GM19397 (cell line): ENCODE data around the gene SMIM32.

ENCODE experiments used
- ATAC-seq: cut with Tn5 transposase; IDR thresholded peaks from one replicate; pipeline ENCODE4 v1.9.1; 2021; ENCODE audit warnings: mild to moderate bottlenecking, moderate library complexity; ENCODE audit not compliant: unreplicated experiment

The SMIM32 gene

DNA sequence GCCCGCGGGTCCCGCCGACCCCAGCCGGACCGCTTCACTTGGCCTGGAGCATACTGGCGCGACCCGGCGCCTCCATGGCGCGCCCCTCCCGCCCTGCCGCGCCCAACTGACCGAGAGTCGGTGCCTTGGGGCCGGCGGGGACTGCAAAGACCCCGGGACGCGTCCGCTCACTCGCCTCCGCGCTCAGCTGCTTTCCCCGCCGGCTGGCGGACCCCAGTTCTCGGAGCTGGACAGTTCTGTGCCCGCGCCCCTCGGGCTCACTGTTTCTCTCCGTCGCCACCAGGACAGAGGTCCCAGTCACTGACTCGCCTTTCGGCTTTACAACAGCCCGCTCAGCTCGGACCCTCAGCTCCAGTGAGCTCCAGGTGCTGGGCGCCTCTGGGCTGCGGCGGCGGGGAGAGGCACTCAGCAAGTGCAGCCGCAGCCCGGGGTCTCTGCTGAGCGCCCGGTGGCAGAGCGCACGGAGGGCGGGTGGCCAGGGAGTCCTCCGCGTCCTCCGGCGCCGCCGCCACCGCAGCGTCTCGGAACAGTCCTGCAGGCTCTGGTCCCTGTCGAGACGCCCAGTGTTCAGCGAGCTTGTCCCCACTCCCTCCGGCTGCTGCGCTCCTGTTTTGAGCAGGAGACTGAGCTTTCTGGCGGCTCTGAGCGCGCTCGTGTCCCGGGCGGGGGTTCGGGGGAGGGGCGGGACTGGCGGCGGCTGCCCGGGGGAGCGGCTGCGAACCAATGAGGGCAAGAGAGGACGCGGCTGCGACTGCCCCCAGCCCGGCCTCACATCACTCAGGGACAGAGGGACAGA is at the start of gene SMIM32:
SMIM32 (minus strand) TSS at position 637 of the 796 bp plus-strand sequence. CDS start 638 bp downstream, outside the sequence.
- ATAC-seq, result no peak

DNA sequence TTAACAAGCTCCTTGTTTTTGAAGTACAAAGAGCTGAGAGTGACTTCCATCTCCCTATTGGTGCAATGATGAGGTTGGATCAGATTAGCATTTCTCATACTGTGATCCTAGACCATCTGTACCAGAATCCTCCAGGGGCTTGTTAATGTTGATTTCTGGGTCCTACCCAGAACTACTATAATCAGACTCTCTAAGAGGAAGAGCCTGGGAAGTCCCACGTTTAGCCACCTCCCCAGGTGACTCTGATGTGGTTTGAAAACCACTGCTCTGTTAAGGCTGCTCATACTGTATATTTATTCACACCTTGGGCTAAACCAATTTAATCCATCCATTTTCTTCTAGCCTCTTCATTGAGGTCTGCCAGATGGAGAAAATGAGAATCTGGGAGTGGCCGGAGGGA is 49.6 kb upstream of the SMIM32 start:
- ATAC-seq, result no peak

DNA sequence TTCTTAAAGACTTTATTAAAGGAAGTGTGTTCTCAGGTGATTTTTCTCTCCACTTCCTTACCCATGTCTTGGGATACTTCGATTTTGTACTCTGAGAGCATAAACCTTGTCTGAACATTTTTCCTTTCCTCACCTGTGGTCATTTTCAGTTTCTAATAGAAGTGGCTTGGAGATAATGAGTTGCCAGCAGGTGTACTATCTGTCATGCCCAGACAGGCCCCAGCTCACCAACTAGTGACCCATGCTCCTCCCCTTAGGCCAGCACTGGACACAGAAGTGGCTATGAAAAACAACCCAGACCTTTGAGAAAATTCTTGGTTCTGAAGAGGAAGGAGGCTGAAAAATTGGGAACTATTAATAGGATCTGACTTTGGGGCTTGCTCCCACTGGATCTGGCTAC is 49.2 kb upstream of the SMIM32 start:
- ATAC-seq, result no peak

DNA sequence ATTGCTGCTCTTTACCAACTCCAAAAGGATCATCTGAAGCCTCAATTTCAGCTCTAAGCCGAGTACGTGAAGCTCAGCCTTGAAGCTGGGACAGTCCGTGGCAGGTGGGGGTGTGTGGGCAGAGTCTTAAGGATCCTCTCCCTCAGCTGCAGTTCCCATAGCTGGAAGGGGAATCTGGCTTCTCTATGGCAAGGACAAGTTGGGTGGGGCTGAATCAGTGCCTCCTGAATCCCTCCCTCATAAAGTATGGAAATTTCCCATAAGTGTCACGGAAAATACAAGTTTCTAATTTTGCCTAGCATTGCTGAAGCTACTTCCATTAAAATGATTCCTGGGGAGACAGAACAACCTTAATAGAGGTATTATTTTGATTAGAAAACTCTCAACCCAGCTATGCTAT is 47.9 kb upstream of the SMIM32 start:
- no peak for ATAC-seq

DNA sequence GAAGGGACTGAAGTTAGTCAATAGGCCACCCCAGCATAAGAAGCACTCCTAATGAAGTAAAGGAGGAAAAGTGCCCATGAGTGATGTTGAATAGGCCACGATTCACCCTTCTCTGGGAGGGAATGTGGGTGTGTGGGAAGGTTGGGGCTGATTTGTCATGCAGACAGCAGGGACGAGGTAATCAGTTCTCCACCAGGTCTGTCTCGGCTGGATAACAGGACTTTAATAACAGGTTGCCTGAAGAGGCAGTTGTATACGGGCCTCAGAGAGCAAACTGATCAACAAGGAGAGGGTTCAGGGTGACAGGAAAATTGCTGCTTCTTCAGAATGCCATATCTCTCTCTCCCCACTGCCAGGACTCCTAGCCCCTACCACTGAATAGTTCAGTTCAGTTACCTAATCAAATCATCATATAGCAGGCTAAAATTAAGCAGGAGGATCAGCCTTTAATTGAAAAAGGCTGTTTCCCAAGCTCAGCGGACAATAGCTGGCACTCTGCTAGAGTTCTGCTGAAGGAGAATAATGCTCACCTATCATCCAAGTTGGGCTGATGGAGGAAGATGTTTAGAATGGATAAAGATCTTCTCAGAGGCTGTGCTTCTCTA is 43.6 kb upstream of the SMIM32 start:
- no peak for ATAC-seq

DNA sequence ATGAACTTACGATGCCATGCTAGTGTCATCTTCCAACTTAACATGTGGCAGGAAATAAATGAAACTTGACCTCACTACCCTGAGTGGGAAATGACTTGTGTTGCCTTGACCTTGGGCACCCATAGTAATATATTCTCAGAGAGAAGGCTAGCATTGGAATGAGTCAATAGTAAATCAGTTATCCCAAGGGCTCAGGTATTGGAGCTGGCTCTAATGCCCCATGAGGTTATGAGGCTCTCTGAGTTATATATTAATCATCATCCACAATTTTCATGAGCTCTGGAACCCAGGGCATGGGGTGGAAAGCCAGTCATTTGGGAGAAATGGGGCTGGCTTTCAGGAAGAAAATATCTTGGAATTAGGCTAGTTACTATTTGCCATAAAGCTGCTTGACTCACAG is 42.4 kb upstream of the SMIM32 start:
- ATAC-seq, result no peak

DNA sequence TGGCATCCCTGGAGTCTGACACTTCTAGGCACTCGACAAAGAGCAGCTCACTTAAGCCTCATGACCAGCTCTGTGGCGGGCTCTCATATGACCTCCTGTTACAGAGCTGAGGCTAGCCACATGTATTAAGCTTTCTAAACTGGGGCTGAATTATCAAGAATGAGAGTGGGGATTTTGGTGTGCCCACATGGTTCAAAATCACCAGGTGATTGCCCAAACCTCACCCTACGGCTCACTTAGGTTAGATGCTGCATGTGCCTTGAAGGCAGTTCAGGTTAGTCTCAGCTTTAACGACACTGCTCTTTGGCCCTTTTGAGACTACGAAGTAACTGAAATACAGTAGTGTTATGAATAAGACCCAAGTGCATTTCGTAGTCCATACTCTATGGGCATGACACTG is 39.4 kb upstream of the SMIM32 start:
- peak; percentile 53 for ATAC-seq

DNA sequence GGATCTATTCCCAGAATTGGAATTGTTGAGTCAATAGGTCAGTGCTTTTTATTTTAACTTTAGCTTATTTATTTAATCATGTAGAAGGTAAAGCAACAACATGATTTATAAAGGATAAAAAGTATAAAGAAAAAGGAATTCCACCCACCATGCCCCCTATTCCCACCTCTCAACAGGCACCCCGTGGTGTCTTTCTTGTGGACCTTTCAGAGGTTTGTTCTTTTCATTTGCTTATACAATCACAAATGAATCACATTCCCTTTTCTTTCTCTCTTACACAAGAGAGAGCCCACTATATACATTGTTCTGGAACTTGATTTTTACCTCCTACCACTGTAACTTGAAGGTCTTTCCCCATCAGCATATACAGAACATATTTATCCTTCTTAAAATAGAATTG is 37.2 kb upstream of the SMIM32 start:
- ATAC-seq, result no peak

DNA sequence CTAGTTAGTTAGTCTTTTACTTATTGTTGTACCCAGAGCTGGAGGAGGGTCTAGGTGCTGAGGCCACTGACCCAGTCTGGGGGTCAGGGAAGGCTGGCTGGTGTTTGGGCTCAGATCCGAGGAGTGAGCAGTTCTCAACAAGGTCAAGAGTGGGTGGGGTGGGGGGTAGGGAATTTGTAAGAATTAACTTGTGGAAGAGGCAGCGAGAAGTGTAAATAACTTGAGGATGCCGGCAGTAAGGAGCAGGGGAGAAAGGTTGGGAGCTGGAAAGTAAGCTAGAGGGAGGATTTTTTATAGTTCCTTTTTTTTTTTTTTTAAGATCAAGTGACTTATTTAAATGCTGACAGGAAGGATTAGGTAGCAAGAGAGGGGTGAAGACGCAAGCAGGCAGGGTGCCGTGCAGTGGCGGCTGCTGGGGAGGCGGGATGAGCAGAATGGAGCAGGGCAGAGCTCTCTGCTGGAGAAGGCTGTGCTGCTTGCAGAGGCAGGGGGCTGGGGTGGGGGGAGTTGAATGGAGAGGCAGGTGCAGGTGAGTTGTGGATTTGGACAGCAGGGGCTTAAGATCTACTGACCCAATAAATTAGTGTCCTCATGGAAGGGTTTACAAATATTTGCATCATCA is 35.3 kb upstream of the SMIM32 start:
- ATAC-seq, result no peak

DNA sequence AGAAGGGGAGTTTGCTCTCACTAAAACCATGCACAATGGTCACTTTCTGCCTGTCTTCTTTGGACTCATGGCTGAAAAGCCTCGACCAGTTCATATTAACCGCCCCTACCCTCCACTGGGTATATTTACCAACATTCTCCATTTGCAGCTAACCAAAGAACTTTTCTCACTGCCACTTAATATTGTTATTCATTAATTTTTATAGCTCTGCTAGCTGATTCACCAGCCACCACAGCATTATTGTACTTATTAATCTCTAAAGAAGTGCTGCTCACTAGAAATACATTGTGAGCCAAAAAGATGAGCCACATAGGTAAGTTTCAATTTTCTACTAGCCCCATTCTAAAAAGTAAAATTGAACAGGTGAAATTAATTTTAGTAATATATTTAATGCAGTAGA is 33.4 kb upstream of the SMIM32 start:
- ATAC-seq, result no peak

DNA sequence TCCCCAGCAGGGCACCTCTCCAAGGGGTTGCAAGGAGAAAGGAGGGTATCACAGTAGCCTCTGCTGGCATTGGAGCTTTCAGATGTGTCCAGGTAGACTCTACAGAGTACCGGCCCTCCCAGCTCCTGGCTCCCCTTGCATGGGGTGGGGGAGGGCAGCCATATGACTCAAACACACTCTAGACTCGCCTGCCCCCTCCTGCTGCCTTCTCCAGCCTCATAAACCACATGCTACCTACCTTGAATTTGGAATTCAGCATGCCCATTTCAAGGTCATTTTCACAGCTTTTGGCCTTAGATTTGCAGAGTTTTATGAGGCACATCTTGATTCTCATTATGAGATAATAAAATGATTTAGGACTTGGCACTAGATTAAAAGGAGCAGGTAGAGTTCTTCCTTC is 32.8 kb upstream of the SMIM32 start:
- ATAC-seq, result no peak

DNA sequence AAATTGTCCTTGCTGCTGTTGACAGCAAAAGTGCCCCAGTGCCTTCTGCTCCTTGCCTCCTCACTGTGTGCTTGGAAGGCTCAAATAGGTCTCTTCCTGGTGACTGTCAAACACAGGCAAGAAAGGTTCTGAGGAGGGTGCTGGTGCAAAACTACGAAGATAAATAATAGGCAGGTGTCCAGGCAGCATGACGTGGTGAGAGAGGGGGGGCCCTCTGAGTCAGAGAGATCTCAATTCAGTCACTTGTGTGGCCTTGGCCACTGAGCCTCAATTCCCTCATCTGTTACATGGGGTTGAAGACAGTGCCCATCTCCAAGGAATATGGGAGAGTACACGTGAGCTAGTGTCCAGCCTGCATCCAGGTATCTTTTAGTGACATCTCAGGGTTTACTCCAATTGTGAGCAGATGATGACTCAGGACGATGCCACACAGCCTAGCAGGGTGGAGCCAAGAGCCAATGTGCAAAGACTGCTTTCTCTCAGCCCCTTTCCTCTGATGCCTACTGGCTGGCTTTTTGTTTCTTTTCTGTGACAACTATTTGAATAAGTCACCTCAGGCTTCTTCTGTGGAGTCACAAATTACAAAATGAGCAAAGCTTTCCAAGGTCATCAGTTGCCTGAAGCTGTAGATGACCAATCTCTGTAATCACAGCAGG is 29.7 kb upstream of the SMIM32 start:
- no peak for ATAC-seq

DNA sequence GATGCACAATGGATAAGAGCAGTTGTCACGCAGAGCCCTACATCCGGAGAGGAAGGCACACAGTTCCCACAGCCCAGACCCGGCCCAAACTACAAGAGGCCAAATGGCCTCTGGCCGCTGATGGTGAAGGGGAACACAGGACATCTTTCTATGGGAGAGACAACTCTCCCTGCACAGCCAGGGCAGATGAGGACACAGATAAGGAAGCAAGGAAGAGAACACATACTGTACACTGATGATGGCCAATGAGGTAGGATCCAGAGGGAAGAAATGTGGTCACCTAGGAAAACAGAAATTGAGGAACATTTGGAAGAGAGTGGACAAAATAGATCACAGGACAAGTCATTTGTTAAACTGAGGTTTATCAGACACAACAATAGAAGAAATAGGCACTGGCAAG is 28.4 kb upstream of the SMIM32 start:
- ATAC-seq, result no peak

DNA sequence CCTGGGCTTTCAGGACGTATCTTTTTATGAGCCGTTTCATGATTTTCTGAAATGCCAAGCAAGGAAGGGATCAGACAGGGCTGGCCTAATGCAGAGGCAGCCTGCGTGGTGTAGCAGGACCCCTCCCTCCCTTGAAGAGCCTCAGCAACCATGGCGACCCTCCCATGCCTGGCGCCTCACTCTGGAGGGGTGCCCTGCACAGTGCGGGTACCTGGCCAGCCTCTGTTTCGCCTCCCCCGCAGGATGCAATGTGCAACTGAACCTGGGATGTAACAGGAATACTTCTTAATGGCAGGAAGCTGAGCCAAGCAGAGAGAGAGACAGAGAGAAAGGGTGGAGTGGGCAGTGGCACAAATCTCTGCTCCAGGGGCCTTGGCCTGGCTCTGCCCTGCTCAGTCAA is 23.3 kb upstream of the SMIM32 start:
- ATAC-seq, result no peak

DNA sequence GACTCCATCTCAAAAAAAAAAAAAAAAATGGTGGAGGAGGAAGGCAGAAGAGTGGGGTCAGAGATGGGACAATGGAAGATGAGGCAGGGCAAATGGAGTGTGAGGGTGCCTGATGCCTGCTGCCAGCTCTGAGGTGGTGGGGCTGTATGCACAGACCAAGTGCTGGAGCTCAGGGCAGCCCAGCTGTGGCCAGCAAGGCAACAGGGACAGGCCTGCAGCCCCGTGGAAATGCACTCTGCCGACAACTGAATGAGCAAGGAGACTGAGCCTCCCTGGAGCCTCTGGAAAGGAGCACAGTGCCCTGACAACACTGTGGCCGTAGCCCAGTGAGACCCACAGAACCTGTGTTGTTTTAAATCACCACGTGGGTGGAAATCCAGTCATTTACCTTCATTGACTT is 22.9 kb upstream of the SMIM32 start:
- ATAC-seq, result no peak

DNA sequence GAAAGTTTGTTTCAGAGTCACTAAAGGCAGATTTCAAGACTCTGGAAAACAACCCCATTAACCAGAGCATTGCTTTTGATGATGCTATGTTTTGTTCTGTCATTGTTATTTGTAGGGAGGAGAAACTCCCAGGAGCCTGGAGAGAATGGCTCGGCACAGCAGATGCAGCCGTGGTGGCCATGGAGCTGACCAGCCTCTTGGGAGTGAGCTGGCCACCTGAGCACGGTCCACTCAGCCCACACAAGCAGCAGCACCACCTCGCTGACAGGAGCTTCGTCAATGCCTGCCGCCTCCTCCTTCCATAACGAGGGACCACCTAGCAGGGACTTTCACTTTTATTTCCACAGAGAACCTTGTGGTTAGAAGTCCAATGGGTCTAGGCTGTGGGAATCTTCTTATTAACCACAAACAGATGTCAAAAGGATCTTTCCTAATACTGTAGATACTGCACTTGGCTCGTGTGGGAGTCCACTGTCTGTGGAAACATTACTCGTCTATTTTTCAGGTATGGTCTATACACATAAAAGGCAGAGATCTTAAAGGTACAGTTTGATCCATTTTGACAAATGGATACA is 21.0 kb upstream of the SMIM32 start:
- no peak for ATAC-seq

DNA sequence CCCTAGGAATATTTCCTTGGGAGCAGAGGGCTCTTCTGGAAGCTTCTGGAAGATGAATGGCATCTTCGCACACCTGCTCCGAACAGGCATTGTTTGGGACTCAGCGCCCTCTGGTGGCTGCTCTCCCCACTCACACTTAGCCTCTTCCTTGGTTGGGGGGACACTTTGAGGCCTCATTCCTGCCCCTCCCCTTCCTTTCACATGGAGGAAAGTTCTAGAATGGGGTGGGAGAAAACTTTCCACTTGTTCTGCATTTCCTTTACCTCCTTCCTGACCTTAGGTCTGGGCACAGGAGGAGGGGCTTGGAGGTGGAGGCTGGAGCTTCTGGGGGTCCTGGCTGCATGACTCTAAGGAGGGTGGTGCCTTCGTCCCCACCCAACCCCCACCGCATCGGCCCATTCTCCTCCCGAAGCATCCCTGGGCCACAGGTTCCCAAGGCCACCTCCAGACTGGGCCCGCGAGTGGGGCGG is 19.3 kb upstream of the SMIM32 start:
- no peak for ATAC-seq

DNA sequence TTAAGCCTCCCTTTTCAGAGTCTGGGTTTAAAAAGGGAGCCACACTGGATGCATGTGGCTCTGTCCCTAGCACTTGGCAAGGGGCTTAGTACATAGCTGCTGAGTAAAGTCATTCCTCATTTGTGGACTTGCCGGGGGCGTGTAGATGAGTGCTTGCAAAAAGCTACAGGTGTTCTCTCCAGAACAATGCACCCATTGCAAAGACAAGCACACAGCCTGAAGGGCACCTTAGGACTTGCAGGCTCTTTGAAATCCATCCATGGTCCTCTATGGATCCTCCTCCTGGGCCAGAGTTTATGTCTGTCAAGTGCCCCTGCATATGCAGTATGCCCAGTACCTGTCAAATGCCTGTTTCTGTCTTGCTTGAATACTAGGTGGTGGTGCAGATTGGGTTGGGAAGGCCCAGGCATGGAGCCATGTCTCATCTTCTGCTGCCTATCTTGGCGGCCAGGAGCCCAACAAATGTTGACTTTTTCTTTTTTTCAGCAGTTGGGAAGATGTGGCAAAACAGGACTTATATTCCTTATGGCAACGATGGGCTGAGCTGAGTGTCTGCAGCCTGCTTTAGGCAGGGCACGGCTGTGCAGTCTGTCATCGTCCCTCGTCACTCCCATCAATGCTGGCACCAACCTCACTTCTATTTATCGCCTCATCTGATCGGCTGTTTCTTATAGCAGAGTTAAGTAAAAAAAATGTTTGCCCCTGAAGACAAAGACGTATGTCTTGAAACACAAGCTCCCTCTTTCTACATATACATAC is 18.5 kb upstream of the SMIM32 start:
- ATAC-seq, result no peak

DNA sequence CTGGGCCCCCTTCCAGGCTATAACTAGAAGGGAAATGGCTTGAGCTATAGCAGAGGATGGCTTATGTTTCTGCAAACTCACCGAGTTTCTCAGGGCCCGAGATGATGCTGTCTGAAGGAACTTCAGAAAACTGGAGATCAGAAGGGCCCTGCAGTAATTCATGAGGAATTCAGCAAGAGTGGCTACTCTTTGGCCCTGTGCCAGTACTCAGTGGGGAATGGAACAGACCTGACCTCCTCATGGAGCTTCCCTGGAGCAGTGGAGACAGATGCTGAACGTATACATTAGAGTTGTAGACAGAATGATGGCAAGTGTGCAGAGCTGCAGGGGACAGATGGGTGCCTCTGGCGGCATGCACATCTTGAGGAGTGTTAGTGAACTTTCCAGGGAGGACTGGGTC is 17.3 kb upstream of the SMIM32 start:
- ATAC-seq, result no peak

DNA sequence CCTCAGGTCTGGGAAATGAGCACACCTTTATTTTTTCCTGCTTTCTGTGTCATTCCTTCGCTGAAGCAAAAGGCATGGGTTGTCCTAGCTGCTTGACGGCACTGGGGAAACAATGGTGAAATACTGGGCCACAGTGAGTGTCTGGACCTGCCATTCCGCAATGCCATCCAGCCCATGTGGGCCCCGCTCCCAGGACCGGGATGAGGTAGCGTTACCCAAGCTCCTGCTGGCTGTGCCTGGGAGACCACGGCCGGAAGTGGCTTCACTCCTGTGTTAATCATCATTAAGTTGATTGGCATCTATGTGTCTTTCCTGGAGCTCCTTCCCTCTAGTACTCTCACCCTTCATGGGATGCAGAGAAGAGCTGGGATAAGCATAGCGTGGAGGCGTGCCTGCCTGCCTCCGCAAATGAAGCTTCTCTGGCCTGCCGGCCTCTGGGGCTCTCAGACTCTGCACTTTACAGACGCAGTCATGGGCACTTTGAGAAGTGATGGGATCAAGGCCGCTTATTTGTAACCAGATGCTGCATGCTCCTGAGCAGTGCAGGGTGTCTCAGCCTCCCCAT is 16.5 kb upstream of the SMIM32 start:
- no peak for ATAC-seq
